ENCODE results near the gene ARL16.

Gene ARL16

GRCh38 chr17:81712468-81713003, 28.9 kb upstream of the ARL16 start:
- DNase-seq (ENCODE audit: low spot score) = no peak

- peak; percentile 92 for DNase-seq (ENCODE audit: low spot score)
Observed at GRCh38 chr17:81711814-81712467, 28.3 kb upstream of the ARL16 start, which contains the start of gene SLC25A10. Gene SLC25A10, plus strand, starts transcription at chr17:81712284. Its CDS starts 143 bp downstream, at chr17:81712427.

- DNase-seq (ENCODE audit: low spot score) = no peak
Observed at GRCh38 chr17:81710514-81711308, 27.1 kb upstream of the ARL16 start.

- DNase-seq (ENCODE audit: low spot score) = no peak
Observed at GRCh38 chr17:81708739-81709185, 25.2 kb upstream of the ARL16 start.

GRCh38 chr17:81707725-81708646, 24.4 kb upstream of the ARL16 start:
- DNase-seq (ENCODE audit: low spot score) = no peak

- DNase-seq (ENCODE audit: low spot score) = no peak
Observed at GRCh38 chr17:81706757-81707624, 23.4 kb upstream of the ARL16 start.

GRCh38 chr17:81706232-81706611, 22.6 kb upstream of the ARL16 start:
- no peak for DNase-seq (ENCODE audit: low spot score)

- no peak for DNase-seq (ENCODE audit: low spot score)
Observed at GRCh38 chr17:81705518-81706231, 22.1 kb upstream of the ARL16 start.

- DNase-seq (ENCODE audit: low spot score) = no peak
Observed at GRCh38 chr17:81703747-81704654, 20.4 kb upstream of the ARL16 start.

- peak; percentile 94 for DNase-seq (ENCODE audit: low spot score)
Observed at GRCh38 chr17:81702934-81703746, 19.5 kb upstream of the ARL16 start, which contains the start of gene MRPL12. Gene MRPL12, plus strand, starts transcription at chr17:81703367. Its CDS starts 135 bp downstream, at chr17:81703502.

GRCh38 chr17:81701288-81702071, 17.9 kb upstream of the ARL16 start:
- DNase-seq (ENCODE audit: low spot score) = no peak

- DNase-seq (ENCODE audit: low spot score) = no peak
Observed at GRCh38 chr17:81700353-81701287, 17.0 kb upstream of the ARL16 start.

GRCh38 chr17:81697261-81698044, 13.9 kb upstream of the ARL16 start:
- DNase-seq (ENCODE audit: low spot score) = no peak

- DNase-seq (ENCODE audit: low spot score) = no peak
Observed at GRCh38 chr17:81696218-81696941, 12.8 kb upstream of the ARL16 start.

GRCh38 chr17:81695801-81696200, 12.2 kb upstream of the ARL16 start:
- no peak for DNase-seq (ENCODE audit: low spot score)

Data from germinal center (tissue), 1 donor.